K562 (cell line): Measurements from ENCODE around the gene PTGR1. TPM values are rescaled to one million over a fixed set of nuclear protein-coding genes. Genes with fewer than 3 reads are reported as not detected.

Experiments used
- CHCHD3 ChIP-seq: fragments of 250-450 bp; sonication (Bioruptor Pico); IDR thresholded peaks from 2 replicates; pipeline ENCODE4 v2.1.2; 2022; ENCODE audit warnings: mild to moderate bottlenecking
- ESRRB ChIP-seq: fragments of 250-450 bp; sonication (Bioruptor Pico); IDR thresholded peaks from 2 replicates; pipeline ENCODE4 v1.5.0; 2020; ENCODE audit warnings: mild to moderate bottlenecking, moderate library complexity, borderline replicate concordance
- ETS2 ChIP-seq: IDR thresholded peaks from 2 replicates; pipeline ENCODE4 v1.6.1; 2016; ENCODE audit warnings: borderline replicate concordance, missing genetic modification characterization, mild to moderate bottlenecking, moderate library complexity, missing compliant biosample characterization; ENCODE audit not compliant: poor library complexity, severe bottlenecking
- HCFC1 ChIP-seq: IDR thresholded peaks from 2 replicates; pipeline ENCODE4 v1.6.1; 2012; ENCODE audit warnings: low read depth, low read length, improper control_type of control experiment
- KHSRP ChIP-seq: fragments of 450-650 bp; IDR thresholded peaks from 2 replicates; pipeline ENCODE4 v1.6.1; 2017
- NFXL1 ChIP-seq: fragments of 450-650 bp; formaldehyde crosslinking; IDR thresholded peaks from 2 replicates; pipeline ENCODE4 v1.4.0; 2021; ENCODE audit warnings: mild to moderate bottlenecking
- POLR2B ChIP-seq: fragments of 450-650 bp; IDR thresholded peaks from 2 replicates; pipeline ENCODE4 v1.6.1; 2018; ENCODE audit warnings: low read depth; ENCODE audit not compliant: partially characterized antibody
- POLR2G ChIP-seq: fragments of 200-400 bp; formaldehyde crosslinking; IDR thresholded peaks from 2 replicates; pipeline ENCODE4 v1.6.1; 2017; ENCODE audit warnings: low read depth, mild to moderate bottlenecking, antibody characterized with exemption, low read length, moderate library complexity
- RFX7 ChIP-seq: fragments of 250-450 bp; sonication (Bioruptor Pico); IDR thresholded peaks from 2 replicates; pipeline ENCODE4 v1.5.1; 2021; ENCODE audit warnings: mild to moderate bottlenecking
- SIX5 ChIP-seq, 2 experiments: IDR thresholded peaks; 2 replicates each; pipeline ENCODE4 v1.6.1; 2011; ENCODE audit warnings: low read length in 2 of 2, borderline replicate concordance in 1 of 2, low read depth in 1 of 2, mild to moderate bottlenecking in 1 of 2, moderate library complexity in 1 of 2; ENCODE audit not compliant: insufficient read depth in 1 of 2
- THRAP3 ChIP-seq: fragments of 450-650 bp; IDR thresholded peaks from 2 replicates; pipeline ENCODE4 v1.6.1; 2016; ENCODE audit warnings: mild to moderate bottlenecking, inconsistent platforms, borderline replicate concordance
- U2AF1 ChIP-seq: fragments of 200-400 bp; formaldehyde crosslinking; optimal IDR thresholded peaks from 2 replicates; pipeline ENCODE3; 2017; ENCODE audit warnings: mild to moderate bottlenecking, low read depth, low read length, moderate library complexity
- XRCC4 ChIP-seq: IDR thresholded peaks from one replicate; pipeline ENCODE4 v1.6.1; 2011; ENCODE audit not compliant: insufficient read depth, insufficient read length; ENCODE audit errors: extremely low read depth
- ZNF57 ChIP-seq: fragments of 450-650 bp; formaldehyde crosslinking; IDR thresholded peaks from 2 replicates; pipeline ENCODE4 v1.4.0; 2020; ENCODE audit warnings: mild to moderate bottlenecking, moderate library complexity
- ZZZ3 ChIP-seq: fragments of 450-650 bp; IDR thresholded peaks from 2 replicates; pipeline ENCODE4 v1.6.1; 2016; ENCODE audit warnings: antibody characterized with exemption, mild to moderate bottlenecking, moderate library complexity
- polyA plus RNA-seq, 8 experiments: library from polyadenylated mRNA; depleted of rRNA in 4 of 8; stranded (reverse) in 5 of 8; unstranded in 3 of 8; fragments of >200 nt; fragmentation: Nextera tagmentation in 2 of 8; fragmentation: Illumina TruSeq in 1 of 8; extraction: Ambion mirVana in 2 of 8; extraction: Trizol in 1 of 8; gene quantifications; 2 replicates each; pipeline versions ENCODE4 v1.2.1 to v1.2.3, GENCODE V29; 2011 to 2014; ENCODE audit warnings: inconsistent platforms in 1 of 8, missing spikeins in 1 of 8
- total RNA-seq, 7 experiments: library from RNA; depleted of rRNA in 6 of 7; stranded (reverse); fragments of >200 nt in 6 of 7; fragmentation: Illumina TruSeq in 2 of 7; extraction: Trizol in 2 of 7; gene quantifications; 2 replicates each; pipeline versions ENCODE4 v1.2.1 to v1.2.3, GENCODE V29; 2011 to 2021; ENCODE audit warnings: low replicate concordance in 1 of 7
- TF ChIP-seq, protein P1 (sequence below): fragments of 450-650 bp; IDR thresholded peaks from 2 replicates; pipeline ENCODE4 v1.7.1; 2018; ENCODE audit warnings: mild to moderate bottlenecking, low read depth; ENCODE audit not compliant: partially characterized antibody
- TF ChIP-seq, protein P2 (sequence below): fragments of 450-650 bp; IDR thresholded peaks from 2 replicates; pipeline ENCODE4 v1.6.1; 2016; ENCODE audit warnings: mild to moderate bottlenecking
- TF ChIP-seq, protein P3 (sequence below): fragments of 450-650 bp; IDR thresholded peaks from 2 replicates; pipeline ENCODE4 v1.6.1; 2017; ENCODE audit warnings: mild to moderate bottlenecking, moderate library complexity
- TF ChIP-seq, protein P4 (sequence below): fragments of 250-450 bp; sonication (Bioruptor Pico); IDR thresholded peaks from 2 replicates; pipeline ENCODE4 v1.5.0; 2021
- TF ChIP-seq, protein P5 (sequence below): sonication (generic); formaldehyde crosslinking; IDR thresholded peaks from 2 replicates; pipeline ENCODE4 v1.8.0; 2022; ENCODE audit warnings: mild to moderate bottlenecking, missing genetic modification reagents

Gene PTGR1
- total and polyA plus RNA-seq, 9 of the 15 experiments (the other 6 are each of a cell fraction or from before 2014, with no cell fraction given), result 0.22 TPM; not detected in 8

DNA sequence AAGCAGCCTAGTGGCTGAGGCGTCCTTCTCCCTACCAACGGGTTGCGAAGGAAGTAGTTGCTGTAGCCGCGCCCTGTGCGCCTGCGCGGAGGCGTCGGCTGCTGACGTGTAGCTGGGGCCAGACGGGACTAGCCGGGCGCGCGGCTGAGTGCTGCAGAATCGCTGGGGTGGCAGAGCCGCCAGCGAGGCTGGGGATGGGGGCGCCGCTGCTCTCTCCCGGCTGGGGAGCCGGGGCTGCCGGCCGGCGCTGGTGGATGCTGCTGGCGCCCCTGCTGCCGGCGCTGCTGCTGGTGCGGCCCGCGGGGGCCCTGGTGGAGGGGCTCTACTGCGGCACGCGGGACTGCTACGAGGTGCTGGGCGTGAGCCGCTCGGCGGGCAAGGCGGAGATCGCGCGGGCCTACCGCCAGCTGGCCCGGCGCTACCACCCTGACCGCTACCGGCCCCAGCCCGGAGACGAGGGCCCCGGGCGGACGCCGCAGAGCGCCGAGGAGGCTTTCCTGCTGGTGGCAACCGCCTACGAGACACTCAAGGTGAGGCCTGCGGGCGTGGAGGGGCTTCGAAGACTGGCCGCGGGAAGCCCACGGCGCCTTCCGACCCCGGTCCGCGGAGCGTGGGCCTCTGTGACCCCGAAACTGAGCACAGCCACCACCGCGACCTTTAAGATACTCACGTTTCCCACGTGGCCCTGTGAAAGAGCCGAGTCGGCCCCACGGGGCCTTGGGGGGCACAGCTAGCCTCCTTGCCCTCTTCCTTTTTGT lies 31.9 kb upstream of the PTGR1 start, which contains the start of gene DNAJC25 (continued):
- TF ChIP-seq, protein P1, sequence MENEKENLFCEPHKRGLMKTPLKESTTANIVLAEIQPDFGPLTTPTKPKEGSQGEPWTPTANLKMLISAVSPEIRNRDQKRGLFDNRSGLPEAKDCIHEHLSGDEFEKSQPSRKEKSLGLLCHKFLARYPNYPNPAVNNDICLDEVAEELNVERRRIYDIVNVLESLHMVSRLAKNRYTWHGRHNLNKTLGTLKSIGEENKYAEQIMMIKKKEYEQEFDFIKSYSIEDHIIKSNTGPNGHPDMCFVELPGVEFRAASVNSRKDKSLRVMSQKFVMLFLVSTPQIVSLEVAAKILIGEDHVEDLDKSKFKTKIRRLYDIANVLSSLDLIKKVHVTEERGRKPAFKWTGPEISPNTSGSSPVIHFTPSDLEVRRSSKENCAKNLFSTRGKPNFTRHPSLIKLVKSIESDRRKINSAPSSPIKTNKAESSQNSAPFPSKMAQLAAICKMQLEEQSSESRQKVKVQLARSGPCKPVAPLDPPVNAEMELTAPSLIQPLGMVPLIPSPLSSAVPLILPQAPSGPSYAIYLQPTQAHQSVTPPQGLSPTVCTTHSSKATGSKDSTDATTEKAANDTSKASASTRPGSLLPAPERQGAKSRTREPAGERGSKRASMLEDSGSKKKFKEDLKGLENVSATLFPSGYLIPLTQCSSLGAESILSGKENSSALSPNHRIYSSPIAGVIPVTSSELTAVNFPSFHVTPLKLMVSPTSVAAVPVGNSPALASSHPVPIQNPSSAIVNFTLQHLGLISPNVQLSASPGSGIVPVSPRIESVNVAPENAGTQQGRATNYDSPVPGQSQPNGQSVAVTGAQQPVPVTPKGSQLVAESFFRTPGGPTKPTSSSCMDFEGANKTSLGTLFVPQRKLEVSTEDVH, result no peak
- TF ChIP-seq U2AF1 (no peak), ZNF57 (no peak), RFX7 (CRISPR knock-in tag) (no peak), POLR2G (peak; percentile 100), POLR2B (peak; percentile 73), HCFC1 (no peak; the same call in 1 of the 2 replicates), SIX5 (IDR thresholded peaks at IDR 0.05; ENCODE audit: borderline replicate concordance in 1 of 2, insufficient read depth in 1 of 2, low read depth in 1 of 2, low read length in 2 of 2) (no peak), CHCHD3 (CRISPR knock-in tag) (no peak; the same call in 1 of the 2 replicates), NFXL1 (CRISPR knock-in tag) (no peak), THRAP3 (no peak), KHSRP (no peak), ETS2 (tag) (no peak), XRCC4 (no peak), ESRRB (CRISPR knock-in tag) (no peak), ZZZ3 (no peak)
- TF ChIP-seq, protein P2, sequence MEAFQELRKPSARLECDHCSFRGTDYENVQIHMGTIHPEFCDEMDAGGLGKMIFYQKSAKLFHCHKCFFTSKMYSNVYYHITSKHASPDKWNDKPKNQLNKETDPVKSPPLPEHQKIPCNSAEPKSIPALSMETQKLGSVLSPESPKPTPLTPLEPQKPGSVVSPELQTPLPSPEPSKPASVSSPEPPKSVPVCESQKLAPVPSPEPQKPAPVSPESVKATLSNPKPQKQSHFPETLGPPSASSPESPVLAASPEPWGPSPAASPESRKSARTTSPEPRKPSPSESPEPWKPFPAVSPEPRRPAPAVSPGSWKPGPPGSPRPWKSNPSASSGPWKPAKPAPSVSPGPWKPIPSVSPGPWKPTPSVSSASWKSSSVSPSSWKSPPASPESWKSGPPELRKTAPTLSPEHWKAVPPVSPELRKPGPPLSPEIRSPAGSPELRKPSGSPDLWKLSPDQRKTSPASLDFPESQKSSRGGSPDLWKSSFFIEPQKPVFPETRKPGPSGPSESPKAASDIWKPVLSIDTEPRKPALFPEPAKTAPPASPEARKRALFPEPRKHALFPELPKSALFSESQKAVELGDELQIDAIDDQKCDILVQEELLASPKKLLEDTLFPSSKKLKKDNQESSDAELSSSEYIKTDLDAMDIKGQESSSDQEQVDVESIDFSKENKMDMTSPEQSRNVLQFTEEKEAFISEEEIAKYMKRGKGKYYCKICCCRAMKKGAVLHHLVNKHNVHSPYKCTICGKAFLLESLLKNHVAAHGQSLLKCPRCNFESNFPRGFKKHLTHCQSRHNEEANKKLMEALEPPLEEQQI, result no peak
- TF ChIP-seq, protein P3, sequence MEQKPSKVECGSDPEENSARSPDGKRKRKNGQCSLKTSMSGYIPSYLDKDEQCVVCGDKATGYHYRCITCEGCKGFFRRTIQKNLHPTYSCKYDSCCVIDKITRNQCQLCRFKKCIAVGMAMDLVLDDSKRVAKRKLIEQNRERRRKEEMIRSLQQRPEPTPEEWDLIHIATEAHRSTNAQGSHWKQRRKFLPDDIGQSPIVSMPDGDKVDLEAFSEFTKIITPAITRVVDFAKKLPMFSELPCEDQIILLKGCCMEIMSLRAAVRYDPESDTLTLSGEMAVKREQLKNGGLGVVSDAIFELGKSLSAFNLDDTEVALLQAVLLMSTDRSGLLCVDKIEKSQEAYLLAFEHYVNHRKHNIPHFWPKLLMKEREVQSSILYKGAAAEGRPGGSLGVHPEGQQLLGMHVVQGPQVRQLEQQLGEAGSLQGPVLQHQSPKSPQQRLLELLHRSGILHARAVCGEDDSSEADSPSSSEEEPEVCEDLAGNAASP, result no peak
- TF ChIP-seq, protein P4, sequence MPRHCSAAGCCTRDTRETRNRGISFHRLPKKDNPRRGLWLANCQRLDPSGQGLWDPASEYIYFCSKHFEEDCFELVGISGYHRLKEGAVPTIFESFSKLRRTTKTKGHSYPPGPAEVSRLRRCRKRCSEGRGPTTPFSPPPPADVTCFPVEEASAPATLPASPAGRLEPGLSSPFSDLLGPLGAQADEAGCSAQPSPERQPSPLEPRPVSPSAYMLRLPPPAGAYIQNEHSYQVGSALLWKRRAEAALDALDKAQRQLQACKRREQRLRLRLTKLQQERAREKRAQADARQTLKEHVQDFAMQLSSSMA (CRISPR knock-in tag), result peak; percentile 67
- TF ChIP-seq, protein P5, sequence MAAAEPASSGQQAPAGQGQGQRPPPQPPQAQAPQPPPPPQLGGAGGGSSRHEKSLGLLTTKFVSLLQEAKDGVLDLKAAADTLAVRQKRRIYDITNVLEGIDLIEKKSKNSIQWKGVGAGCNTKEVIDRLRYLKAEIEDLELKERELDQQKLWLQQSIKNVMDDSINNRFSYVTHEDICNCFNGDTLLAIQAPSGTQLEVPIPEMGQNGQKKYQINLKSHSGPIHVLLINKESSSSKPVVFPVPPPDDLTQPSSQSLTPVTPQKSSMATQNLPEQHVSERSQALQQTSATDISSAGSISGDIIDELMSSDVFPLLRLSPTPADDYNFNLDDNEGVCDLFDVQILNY (CRISPR knock-in tag), result no peak
